Upper lobe of right lung (tissue), 1 donor: ENCODE measurements around the gene KIAA0232. TPM values are rescaled to one million over a fixed set of nuclear protein-coding genes. Genes with fewer than 3 reads are reported as not detected.

Experiments
- ATAC-seq: fragments of 200-7000 bp; cut with Tn5 transposase; one replicate; pipeline ENCODE4 v1.9.1; 2020; ENCODE audit warnings: mild to moderate bottlenecking, moderate library complexity
- DNase-seq: peaks from one replicate; pipeline ENCODE4 v3.0.0-alpha.2; 2020
- H3K27ac ChIP-seq: fragments of 200-600 bp; one replicate; pipeline ENCODE4 v1.8.0; 2022
- H3K27me3 ChIP-seq: fragments of 200-600 bp; one replicate; pipeline ENCODE4 v1.8.0; 2022; ENCODE audit warnings: mild to moderate bottlenecking
- H3K36me3 ChIP-seq: fragments of 200-600 bp; one replicate; pipeline ENCODE4 v1.8.0; 2022
- H3K4me1 ChIP-seq: fragments of 200-600 bp; one replicate; pipeline ENCODE4 v1.8.0; 2022
- H3K4me3 ChIP-seq: fragments of 200-600 bp; one replicate; pipeline ENCODE4 v1.8.0; 2022; ENCODE audit warnings: mild to moderate bottlenecking
- H3K9me3 ChIP-seq: fragments of 200-600 bp; one replicate; pipeline ENCODE4 v1.8.0; 2022
- CTCF ChIP-seq: fragments of 200-600 bp; IDR thresholded peaks from one replicate; pipeline ENCODE4 v1.8.0; 2022; ENCODE audit warnings: antibody characterized with exemption
- intact Hi-C: fragments of 100-400 bp; cut with DNase I; formaldehyde crosslinking; loops from one replicate; pipeline ENCODE4 v1.11.0; 2022
- total RNA-seq: library from RNA; stranded (reverse); fragmentation: NEBNext Ultra II Directional; extraction: Animal tissue kit (Norgen Biotek cat#: 25700); gene quantifications from one replicate; pipeline ENCODE4 v1.2.1, GENCODE V29; 2021
- donor health status: DM: no; HTN: yes; CAD: no; lungs with severe emphysema.

KIAA0232 gene
- total RNA-seq, 1 donor from 2014 or later = 30.9 TPM

DNA sequence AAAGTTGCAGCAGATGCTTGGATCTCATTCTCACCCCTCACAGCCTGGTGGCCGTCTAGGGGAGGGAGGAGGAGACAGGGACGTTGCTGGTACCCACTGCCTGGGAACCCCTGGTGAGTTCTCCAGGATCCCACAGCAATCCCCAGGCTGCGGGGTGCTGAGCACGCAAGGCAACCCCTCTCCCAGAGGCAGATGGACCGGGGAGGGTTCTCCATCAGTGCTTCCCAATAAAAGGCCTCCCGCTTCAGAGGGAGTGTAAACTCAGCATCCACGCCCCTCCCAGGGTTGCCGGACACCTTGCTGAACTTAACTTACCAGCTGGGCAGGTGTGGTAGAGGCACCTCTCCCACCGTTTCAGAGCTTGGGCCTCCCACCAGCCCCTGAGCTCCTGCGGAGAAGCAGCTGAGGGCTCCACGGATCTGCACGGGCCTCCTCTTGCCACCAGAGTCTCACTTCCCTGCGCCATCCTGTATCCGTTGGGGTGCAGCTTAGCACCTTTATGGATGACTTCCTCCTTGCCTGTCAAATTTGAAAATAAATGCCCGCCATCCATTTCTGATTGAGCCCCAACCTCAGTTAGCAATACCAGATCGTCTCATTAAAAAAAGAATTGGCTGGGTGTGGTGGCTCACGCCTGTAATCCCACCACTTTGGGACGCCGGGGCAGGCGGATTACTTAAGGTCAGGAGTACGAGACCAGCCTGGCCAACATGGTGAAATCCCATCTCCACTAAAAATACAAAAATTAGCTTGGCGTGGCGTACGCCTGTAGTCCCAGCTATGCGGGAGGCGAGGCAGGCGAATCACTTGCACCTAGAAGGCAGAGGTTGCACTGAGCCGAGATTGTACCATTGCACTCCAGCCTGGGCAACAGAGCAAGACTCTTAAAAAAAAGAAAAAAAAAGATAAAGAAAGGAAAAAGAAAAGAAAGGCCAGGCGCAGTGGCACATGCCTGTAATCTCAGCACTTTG lies 112.3 kb downstream of the KIAA0232 start:
- ATAC-seq (no peak), DNase-seq (no peak)
- intact Hi-C loops = no loop called here
- H3K27me3 ChIP-seq = no peaks in the 10 kb centered on the region
- no peak overlapping the region for H3K4me3 ChIP-seq
- no peaks in the 10 kb centered on the region for H3K9me3 ChIP-seq
- H3K4me1 ChIP-seq = peaks cover 17% of the 10 kb centered on the region
- no peak overlapping the region for H3K27ac ChIP-seq
- TF ChIP-seq CTCF = no peak
- H3K36me3 ChIP-seq = no peaks in the 10 kb centered on the region

DNA sequence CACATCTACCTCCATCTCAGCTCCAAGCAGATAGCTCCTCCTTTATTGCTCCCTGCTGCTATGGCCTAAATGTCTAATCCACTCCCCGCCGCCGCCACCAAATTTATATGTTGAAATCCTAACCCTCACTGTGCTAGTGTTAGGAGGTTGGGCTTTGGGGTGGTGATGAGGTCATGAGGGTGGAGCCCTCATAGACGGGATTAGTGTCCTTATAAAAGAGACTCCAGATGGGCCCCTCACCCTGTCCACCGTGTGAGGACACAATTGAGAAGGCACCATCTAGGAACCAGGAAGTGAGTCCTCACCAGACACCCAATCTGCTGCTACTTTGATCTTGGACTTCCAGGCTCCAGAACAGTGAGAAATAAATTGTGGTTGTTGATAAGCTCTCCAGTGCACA lies 113.5 kb downstream of the KIAA0232 start:
- H3K27me3 ChIP-seq = no peaks in the 10 kb centered on the region
- no peaks in the 10 kb centered on the region for H3K9me3 ChIP-seq
- ATAC-seq = no peak
- DNase-seq = no peak
- H3K36me3 ChIP-seq = no peaks in the 10 kb centered on the region
- TF ChIP-seq CTCF = no peak
- H3K4me1 ChIP-seq = peaks cover 17% of the 10 kb centered on the region
- intact Hi-C loops = no loop called here
- H3K27ac ChIP-seq = no peak overlapping the region
- no peak overlapping the region for H3K4me3 ChIP-seq

DNA sequence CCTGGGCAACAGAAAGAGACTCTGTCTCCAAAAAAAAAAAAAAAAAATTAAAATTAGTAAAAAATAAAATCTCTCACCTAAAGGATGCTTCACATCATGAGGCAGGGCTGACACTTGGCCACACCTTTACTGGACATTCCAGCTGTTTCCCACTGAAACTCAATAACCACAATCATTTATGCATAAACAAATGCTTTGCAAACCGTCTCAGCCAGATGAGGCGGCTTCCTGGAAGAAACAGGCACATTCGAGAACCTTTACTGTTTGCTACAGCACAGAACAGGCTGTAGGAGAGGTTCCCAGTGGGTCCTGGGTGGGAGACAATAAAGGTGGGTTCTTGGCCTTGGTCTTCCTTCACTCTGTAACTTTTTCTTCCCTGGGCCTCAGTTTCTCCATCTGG lies 116.2 kb downstream of the KIAA0232 start:
- Histone ChIP-seq H3K27me3 (no peaks in the 10 kb centered on the region), H3K27ac (peak overlapping the region; percentile 18), H3K36me3 (no peaks in the 10 kb centered on the region), H3K4me3 (no peak overlapping the region), H3K9me3 (no peaks in the 10 kb centered on the region), H3K4me1 (no peaks in the 10 kb centered on the region)
- DNase-seq = no peak
- no peak for TF ChIP-seq CTCF
- ATAC-seq = no peak
- intact Hi-C loops = no loop called here

DNA sequence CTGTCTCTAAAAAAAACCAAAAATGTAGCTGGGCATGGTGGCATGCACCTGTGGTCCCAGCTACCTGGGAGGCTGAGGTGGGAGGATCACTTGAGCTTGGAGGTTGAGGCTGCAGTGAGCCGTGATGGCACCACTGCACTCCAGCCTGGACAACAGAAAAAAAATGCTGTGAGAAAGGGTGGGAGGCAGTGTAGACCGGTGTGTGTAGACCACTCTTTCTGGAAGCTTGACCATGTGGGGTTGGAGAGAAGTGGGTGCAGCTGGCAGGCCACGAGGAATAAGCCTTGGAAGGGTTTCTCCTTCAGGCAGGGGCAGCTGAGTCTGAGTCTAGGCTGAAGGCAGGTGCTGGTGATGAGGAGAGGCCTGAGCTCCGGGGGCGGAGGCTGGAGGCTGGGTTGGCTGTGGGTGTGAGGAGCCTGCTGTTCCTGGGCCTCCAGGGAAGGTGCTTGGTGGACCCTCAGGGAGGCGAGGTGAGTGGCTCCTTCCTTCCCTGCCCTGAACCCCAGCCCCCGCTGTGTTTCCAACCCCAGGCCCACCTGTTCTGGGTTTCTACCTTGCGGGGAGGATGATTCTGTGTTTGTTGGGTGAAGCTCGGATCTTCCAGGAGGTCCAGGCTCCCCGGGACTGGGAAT lies 117.8 kb downstream of the KIAA0232 start:
- H3K27ac ChIP-seq = no peak overlapping the region
- intact Hi-C loops = no loop called here
- no peak for TF ChIP-seq CTCF
- H3K27me3 ChIP-seq = no peaks in the 10 kb centered on the region
- H3K4me1 ChIP-seq = no peaks in the 10 kb centered on the region
- DNase-seq (no peak), ATAC-seq (no peak)
- no peak overlapping the region for H3K4me3 ChIP-seq
- H3K9me3 ChIP-seq = no peaks in the 10 kb centered on the region
- H3K36me3 ChIP-seq = no peaks in the 10 kb centered on the region

DNA sequence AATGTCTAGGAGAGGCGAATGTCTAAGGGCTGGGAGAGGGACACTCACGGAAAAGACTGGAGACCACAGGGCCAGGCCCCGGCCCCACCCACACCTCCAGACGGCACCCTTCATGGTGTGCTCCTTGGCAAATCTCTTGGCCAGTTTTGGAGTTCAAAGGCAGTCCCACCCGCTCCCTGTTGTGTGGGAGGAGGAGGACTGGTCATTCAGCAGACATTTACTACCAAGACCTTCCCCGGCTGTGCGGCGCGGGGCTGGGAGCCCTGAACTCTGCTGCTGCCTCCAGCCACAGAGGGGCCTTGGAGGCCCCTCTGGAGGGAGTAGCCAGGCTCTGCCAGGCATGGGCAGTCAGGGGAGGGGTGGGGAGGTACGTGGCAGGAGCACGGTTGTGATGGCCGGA lies 118.4 kb downstream of the KIAA0232 start:
- Histone ChIP-seq H3K27me3 (no peaks in the 10 kb centered on the region), H3K4me3 (no peak overlapping the region), H3K9me3 (no peaks in the 10 kb centered on the region), H3K27ac (no peak overlapping the region), H3K36me3 (no peaks in the 10 kb centered on the region), H3K4me1 (no peaks in the 10 kb centered on the region)
- ATAC-seq (peak; percentile 29), DNase-seq (no peak)
- no peak for TF ChIP-seq CTCF
- intact Hi-C loops = no loop called here
